GM12873 (cell line): ENCODE data around the gene KIAA1328.

Source experiments
- CTCF ChIP-seq: IDR thresholded peaks from 2 replicates; pipeline ENCODE4 v1.5.1; 2012; ENCODE audit warnings: low read depth, mild to moderate bottlenecking, moderate library complexity, low read length, control low read depth; ENCODE audit not compliant: insufficient read depth; ENCODE audit errors: missing control alignments

The KIAA1328 gene

DNA sequence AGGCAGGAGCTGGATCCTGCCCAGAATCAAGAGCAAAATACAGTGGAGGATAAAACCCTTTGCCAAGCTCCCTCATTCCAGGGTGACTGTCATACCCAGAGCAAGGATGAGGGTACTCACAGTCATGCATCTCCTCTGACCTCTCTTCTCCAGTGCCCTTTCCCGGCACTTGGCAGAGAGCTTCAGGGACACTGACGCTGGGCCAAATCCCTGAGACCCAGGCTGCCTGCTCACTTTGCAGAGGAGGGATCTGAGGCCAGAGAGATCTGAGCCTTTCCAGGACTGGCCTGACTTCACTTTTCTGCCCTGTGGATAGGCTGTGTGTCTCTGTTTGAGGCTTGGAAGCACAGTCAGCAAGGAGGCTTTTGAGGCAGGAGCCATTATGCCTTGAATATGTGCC lies 406.7 kb downstream of the KIAA1328 start:
- TF ChIP-seq CTCF, result no peak

DNA sequence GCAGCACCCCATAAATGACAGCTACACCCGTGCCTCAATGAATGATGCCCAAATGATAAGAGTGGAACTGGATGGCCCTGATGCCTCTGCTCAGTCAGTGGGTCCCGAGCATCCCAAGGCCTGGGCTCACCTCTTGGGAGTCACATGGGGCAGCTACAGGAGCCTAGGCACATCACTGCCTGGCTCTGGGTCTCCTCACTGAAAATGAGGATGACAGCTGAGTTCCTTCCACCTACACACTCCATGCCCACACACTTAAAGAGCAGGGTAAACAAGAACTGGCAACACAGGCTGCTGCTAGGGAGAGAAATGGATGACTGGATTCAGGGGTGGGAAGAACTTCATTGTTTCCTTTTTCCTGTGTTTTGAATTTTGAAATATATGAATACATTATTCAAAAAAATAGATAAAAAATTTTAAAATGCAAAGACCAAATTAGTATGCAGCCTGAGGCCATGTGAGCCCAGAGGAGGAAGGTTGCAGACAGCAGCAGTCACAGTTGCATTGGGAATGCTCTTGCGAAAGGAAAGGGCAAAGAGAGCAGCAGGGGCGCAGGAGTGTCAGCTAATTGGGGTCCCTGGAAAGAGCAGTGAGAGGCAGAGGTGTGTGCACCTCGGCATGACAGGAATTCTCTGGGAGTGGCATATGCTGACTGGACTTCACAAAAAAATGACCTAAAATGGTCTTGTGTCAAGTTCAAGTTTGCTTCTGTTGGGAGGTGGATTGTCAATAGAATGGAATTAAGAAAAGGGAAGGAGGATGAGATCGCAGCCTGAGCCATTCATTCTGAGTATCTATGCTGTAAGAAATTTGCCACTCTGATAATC lies 409.6 kb downstream of the KIAA1328 start:
- no peak for TF ChIP-seq CTCF

GRCh38 chr18:37242091-37242490 lies 413.2 kb downstream of the KIAA1328 start:
- no peak for TF ChIP-seq CTCF

DNA sequence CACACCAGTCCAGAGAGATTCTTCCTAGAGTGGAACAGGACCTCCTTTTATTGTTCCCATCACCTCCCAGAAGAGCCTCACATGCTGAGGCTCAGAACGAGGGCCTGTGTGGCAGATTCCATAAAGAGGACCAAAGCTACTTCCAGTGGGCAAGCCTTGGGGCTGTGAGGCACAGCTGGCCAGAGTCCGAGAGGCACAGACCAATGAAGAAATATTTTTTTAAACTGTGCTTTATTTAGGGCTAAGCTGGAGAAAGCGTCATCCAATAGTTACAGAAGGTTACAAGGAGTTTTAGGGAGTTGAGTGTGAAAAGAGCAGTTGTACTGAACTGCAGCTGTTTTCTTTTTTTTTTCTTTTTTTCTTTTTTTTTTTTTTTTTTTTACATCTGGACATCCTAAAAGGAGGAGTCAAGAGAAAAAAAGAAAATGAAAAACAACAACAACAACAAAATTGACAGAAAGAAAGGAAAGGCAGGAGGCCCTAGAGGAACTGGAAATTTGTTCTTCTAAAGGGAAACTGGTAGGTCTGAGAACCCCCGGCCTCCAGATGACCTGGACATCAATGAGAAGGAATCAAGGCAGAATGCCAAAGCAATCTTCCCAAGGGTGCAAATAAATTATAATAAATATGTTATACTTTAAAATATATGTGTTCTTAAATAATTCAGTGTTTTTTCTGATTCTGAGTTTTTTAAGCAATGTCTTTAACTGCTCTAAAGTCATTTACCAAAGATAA lies 414.1 kb downstream of the KIAA1328 start:
- TF ChIP-seq CTCF, result no peak

DNA sequence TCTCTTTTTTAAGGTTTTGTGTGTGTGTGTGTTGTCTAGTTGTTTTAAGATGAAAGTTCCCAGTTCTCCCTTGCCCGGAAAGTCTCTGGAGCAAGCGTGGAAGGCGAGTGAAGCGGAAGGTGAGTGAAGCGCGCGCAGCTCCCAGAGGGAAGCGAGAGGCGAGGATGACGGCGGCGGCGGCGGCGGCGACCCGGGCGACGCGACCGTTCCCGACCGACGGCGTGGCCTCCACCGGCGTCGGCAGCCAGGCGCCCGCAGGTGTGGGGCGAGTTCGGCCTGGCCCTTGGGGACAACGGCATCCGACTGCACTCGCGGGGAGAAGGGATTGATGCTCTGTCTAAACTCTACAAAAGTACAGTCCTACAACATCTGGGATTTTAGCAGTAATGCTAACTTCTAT lies 414.8 kb downstream of the KIAA1328 start:
- no peak for TF ChIP-seq CTCF

GRCh38 chr18:37244618-37245017 lies 415.7 kb downstream of the KIAA1328 start:
- no peak for TF ChIP-seq CTCF

- no peak for TF ChIP-seq CTCF
Observed at GRCh38 chr18:37246779-37247340, 417.9 kb downstream of the KIAA1328 start.
